ENCODE measurements around the gene ACAA1.

- no peak for TF ChIP-seq CTCF (IDR thresholded peaks at IDR 0.05)
- no peak for TF ChIP-seq POLR2A (IDR thresholded peaks at IDR 0.05)
Observed at GRCh38 chr3:38101811-38102443, 35.0 kb downstream of the ACAA1 start.
